HL-60/S4 treated with phorbol 12-myristate 13-acetate at 8.2 ng/mL for 4 days and 3 days (cell line): ENCODE data around the gene TNS3.

Experiments
- in situ Hi-C: fragments of 300-500 bp; cut with MboI; formaldehyde crosslinking; loops from 2 replicates; pipeline ENCODE4 v1.15.0; 2022; ENCODE audit warnings: low sequenced_read_pairs

The TNS3 gene

DNA sequence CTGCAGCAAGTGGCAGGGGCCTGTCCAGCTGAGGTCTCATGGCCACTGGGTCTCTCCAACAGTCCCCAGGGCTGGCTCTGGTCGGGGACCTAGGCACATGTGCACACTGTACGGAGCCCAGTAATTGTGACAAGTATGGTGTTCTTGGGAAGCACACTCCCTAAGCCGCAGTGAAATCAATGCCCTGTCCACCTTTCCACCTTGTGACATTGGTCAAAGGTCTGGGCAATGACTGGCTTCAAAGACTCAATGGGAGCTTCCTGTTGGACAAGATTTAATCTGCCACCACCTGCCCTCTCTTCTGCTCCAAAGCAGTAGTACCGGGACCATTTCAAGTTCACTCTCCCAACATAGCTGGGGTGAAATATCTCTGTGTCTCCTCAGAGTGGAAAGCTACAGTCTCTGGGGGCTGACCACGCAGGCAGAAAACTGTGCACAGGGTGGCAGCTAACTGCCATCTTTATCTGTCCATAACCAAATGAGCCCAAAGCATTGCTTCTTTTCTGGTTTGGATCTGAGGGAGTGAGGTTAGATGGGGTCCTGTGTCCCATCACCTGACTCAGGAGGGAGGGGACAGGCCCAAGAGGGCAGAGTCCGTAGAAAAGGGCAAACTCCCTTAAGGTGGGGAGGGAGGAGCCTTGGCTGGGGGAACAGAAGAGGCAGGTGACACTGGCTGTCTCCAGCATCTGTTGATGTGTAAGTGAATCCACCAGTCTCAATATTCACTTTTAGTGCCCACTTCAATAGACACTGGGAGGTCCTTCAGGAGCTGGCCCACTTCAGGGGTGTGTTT, 307.7 kb downstream of the TNS3 start:
- in situ Hi-C loops = loop anchor here (25.0 kb wide), 1 partner anchor 538 kb away; no protein-coding TSS in a partner anchor

DNA sequence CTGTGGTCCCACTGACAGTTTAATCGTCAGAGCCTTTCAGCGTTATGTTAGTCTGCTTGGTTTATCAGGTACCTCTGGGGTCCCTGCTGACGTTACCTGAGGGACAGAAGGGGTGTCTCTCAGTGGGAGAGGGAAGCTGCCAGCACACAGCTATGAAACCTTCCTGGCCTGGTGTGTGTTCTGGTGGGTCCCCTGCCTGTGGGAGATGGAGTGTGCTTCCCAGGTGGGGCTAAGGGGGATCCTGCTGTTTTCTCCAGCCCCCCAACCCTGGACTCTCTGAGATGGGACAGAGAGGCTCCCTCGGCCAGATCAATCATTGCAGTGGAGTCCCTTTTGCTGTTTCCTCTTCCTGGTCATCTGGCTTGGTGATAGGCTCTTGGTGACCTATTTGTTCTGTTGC, 308.8 kb downstream of the TNS3 start:
- in situ Hi-C loops = loop anchor here (25.0 kb wide), 1 partner anchor 539 kb away; no protein-coding TSS in a partner anchor

DNA sequence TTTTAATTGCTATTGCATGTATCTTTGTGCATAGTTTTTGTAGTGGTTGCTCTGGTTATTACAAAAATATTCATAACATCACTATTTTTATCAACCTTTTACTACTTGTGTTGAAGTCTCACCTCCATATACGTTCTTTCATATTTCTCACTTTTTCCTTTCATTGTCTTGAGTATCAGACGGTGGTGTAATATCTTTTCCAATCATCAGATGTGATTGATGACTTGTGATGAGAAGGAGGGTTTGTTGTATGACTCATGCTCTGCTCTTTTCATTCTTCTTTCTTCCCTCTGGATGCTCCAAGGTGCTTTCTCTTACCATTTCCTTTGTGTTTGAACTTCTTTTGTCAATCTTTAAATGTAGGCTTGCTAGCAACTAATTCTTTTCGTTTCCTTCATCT, 310.2 kb downstream of the TNS3 start:
- in situ Hi-C loops = loop anchor here (25.0 kb wide), 1 partner anchor 541 kb away; no protein-coding TSS in a partner anchor

DNA sequence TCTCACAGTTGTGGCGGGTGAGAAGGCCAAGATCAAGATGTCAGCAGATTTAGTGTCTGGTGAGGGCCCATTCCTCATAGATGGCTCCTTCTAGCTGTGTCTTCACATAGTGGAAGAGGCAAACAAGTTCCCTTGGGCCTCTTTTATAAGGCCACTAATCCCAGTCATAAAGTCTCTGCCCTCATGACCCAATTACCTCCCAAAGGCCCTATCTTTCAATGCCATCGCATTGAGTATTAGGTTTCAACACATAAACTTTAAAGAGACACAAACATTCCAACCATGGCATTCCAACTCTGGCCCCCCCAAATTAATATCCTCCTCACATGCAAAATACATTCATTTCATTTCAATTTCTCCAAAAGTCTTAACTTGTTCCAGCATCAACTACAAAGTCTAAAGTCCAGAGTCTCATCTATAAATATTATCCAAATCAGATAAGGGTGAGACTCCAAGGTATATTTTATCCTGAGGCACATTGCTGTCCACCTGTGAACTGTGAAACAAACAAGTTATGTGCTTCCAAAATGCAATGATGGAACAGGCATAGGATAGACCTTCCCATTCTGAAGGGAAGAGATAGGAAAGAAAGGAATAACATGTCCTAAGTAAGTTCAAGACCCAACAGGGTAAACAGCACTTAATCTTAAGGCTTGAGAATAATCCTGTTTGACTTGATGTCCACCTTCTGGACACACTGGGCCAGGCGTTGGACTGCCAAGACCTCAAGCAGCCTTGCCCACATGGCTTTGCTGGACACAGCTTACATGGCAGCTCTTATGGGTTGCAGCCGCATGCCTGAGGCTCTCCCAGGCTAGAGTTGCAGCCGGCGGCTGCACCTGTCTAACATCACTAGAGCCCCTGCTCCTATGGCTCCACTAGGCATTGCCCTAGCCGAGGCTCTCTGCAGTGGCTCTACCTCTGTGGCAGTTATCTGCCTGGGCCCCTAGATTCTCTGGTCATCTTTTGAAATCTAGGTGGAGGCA, 312.8 kb downstream of the TNS3 start:
- in situ Hi-C loops = loop anchor here (25.0 kb wide), 1 partner anchor 543 kb away; no protein-coding TSS in a partner anchor

DNA sequence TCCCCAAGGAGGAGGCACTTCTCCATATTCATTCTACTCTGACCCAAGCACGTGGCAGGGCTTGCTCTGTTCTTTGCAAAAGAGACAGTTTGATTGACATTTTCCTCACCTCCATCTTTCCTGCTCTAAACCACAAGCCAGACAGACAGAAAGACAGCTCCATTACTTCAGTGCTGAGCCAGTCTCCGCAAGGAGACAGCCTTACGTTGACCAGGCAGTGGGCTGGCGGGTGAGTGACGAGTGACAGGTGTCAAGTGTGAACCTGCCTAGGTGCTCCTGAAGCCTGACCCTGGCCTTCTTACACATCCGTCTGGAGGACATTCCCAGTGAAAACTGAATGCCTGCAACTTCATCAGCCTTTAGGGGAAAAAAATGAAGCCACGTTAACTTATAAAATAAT, 314.6 kb downstream of the TNS3 start:
- in situ Hi-C loops = loop anchor here (25.0 kb wide), 1 partner anchor 545 kb away; no protein-coding TSS in a partner anchor

DNA sequence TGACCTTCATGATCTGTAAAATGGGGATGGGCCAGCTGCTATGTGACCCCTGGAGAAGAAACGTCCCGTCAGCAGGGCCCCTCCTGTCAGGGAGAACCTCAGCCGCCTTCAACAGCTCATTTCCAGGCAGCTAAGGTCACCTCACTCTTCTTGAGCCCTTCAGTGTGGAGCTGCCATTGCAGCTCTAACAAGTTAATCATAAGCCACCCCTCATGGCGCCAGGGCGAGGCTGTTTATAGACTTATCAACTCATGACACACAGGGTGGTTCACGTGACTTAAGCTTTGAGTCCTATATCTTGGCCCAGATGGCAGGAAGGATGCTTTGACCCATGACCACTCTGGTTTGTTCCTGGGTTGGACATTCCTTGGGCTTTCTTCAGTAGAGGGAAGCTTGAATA, 315.1 kb downstream of the TNS3 start:
- in situ Hi-C loops = loop anchor here (25.0 kb wide), 1 partner anchor 546 kb away; no protein-coding TSS in a partner anchor

DNA sequence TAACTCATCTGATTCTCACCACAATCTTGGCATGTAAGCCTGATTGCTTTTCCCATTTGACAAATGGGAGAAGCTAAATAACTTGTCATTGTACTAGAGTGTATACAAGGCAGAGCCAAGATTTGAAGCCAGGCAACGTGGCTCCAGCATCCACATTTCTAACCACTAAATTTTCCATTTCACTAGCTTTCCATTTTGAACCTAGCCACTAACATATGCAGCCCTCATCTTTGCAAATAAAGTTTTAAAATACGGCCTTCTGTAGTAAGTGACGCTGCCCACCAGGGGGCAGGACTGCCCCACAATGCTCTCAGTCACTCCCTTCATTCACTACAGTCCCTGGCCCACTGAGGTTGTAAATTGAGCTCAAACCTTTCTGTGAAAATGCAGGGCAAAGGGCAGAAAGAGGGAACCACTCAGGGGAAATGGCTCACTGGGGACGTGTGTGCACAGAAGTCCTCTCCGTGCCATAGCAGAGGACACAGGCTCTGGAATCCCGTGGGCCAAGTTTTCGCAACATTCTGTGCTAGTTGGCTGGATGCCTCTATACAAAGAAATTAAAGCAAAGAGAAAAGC, 315.7 kb downstream of the TNS3 start:
- in situ Hi-C loops = loop anchor here (25.0 kb wide), 1 partner anchor 546 kb away; no protein-coding TSS in a partner anchor

DNA sequence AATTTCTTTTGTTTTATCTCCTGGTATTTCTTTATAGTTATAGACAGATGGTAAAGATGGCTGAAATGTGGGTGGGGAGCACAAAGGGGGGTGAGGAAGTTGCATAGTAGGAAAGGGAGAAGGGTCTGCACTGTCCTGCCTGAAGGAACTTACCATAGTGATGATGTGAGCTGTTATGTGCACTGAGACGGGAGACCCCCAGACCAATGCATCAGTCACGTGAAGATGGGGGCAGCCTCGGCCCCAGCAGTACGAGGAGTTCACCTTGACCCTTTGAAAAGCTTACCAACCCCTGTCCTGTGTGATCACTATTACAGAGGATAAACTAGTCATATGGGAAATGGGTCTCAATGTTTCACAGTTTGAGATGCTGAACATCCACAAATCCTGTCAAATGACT, 316.3 kb downstream of the TNS3 start:
- in situ Hi-C loops = loop anchor here (25.0 kb wide), 1 partner anchor 547 kb away; no protein-coding TSS in a partner anchor

DNA sequence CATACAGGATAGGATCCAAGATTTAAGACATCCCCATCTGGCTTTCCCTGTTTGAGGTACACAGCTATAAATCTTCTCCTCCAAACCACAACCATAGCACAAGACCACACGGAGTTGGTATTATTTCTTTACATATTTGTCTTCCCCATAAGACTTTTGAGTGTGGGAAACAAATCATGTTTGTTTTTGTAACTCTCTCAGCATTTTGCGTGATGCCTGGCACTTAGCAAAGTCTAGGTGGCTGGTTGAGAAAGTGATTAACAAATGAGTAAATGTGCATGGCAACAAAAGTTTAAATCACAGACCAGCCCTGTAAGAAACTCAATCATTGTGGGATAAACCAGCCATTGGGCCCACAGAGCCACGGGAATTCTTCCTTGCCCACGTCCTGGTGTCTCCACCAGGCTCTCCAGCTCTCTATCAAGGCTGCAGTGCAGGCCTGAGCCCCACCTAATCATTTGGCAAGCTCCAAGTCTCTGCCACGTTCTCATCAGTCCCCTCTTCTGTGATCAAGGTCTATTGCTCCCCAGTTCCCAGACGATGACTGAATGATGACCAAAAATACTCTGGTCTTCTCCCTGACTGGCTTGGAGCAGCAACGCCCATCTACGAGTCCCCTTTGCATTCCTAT, 317.8 kb downstream of the TNS3 start:
- in situ Hi-C loops = loop anchor here (25.0 kb wide), 1 partner anchor 548 kb away; no protein-coding TSS in a partner anchor

DNA sequence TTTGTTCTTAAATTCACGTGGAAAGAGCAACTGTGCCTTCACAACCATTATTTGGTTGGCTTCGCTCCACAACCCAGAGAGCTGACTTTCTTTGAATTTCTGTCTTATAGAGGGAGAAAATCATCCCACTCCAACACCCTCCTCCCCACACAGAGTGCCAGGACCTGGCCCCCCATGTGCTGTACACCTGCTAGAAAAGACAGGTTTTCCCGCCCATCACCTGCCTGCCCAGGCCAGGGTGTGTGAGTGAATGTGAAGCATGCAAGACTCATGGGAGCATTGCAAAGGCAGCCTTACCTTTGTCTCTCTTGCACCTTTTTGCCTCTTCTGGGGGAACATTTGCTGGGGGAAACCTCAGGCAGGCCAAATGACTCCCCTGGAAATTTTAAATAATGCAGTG, 319.0 kb downstream of the TNS3 start:
- in situ Hi-C loops = loop anchor here (25.0 kb wide), 1 partner anchor 549 kb away; no protein-coding TSS in a partner anchor

DNA sequence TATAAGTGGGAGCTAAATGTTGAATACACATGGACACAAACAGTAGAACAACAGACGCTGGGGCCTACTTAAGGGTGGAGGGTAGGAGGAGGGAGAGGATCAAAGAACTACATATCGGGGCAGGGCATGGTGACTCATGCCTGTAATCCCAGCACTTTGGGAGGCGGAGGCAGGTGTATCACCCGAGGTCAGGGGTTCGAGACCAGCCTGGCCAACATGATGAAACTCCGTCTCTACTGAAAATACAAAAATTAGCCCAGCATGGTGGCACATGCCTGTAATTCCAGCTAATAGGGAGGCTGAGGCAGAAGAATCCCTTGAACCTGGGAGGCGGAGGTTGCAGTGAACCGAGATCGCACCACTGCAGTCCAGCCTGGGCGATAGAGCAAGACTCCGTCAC, 319.8 kb downstream of the TNS3 start:
- in situ Hi-C loops = loop anchor here (25.0 kb wide), 1 partner anchor 550 kb away; no protein-coding TSS in a partner anchor

DNA sequence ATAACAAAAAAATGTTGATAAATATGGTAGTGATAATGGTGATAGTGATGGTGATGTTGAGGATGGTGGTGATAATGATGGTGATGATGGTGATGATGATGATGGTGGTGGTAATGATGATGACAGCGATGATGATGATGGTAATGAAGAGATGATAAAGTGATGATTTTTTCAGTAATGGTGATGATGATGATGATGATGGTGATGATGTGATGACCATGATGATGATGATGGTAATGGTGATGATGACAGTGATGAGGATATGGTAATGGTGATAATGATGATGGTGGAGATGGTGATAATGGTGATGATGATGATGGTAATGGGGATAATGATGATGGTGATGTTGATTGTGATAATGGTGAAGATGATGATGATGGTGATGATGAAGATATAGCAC, 321.6 kb downstream of the TNS3 start:
- in situ Hi-C loops = loop anchor here (25.0 kb wide), 1 partner anchor 552 kb away; no protein-coding TSS in a partner anchor

DNA sequence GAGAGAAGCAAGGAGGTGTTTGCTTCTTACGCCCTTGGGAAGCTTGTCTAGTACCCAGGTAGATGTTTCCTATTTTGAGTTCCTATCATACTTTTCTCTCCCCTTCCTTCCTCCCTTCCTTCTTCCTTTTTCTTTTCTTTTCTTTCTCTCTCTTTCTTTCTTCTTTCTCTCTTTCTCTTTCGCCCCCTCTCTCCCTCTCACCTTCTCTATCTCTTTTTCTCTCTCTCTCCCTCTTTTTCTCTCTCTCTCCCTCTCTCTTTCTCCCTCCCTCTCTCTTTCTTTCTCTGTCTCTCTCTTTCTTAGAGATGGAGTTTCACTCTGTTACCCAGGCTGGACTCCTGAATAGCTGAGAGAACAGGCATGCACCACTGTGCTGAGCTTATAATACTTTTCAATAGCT, 322.2 kb downstream of the TNS3 start:
- in situ Hi-C loops = loop anchor here (25.0 kb wide), 1 partner anchor 553 kb away; no protein-coding TSS in a partner anchor

DNA sequence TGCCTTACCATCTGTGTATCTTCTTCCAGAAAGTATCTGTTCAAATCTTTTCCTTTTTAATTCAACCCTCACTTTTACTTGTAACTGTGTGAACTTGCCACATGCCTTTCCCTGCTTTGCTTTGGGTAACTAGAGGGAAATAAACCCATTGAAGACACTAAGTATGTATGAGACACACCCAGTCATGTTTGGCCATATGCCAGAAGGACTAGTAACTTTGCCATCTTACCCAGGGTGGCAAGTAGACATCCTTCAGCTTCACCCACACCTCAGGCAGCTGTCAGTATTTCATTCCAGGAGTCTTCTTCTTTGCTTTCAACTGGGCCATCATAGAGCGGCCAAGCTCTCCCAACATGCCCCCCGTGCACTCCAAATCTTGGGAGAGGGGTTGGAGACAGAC, 323.1 kb downstream of the TNS3 start:
- in situ Hi-C loops = loop anchor here (25.0 kb wide), 1 partner anchor 554 kb away; no protein-coding TSS in a partner anchor

DNA sequence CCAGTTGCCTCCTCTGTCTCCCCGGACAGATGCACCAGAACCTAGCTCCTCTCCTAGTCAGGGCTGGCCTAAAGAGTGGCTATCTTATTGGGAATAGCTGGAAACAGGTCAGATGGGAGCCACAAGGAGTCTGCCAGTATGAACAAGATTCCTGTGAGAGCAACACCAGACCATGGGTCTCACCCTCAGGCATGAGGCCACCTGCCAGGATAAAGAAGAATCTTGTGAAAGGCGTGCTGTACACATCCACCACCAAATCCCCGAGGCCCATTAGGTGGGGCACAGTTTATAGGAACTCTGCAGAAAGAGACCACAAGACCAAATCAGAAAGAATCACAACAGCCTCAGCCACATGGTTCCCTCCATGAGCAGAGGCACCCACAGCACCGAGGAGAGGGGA, 325.9 kb downstream of the TNS3 start:
- in situ Hi-C loops = loop anchor here (25.0 kb wide), 1 partner anchor 556 kb away; no protein-coding TSS in a partner anchor

DNA sequence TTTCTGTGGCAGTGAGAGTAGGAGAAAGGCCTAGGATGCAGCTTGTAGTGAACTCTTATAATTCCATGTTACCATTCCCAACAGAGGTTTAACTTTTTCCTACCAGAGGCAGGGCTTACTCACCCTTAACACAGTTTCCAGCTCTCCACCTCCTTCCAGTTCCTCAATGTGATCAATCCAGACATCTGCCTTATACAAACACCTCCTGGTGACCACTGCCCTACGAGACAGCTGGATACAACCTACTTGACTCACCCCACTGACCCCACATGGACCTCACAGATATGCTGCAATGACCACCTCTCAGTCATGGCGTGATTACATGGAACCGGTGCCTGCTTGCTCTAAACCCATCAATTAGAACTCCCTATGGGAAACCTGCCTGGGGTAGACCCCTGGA, 326.5 kb downstream of the TNS3 start:
- in situ Hi-C loops = loop anchor here (25.0 kb wide), 1 partner anchor 557 kb away; no protein-coding TSS in a partner anchor

DNA sequence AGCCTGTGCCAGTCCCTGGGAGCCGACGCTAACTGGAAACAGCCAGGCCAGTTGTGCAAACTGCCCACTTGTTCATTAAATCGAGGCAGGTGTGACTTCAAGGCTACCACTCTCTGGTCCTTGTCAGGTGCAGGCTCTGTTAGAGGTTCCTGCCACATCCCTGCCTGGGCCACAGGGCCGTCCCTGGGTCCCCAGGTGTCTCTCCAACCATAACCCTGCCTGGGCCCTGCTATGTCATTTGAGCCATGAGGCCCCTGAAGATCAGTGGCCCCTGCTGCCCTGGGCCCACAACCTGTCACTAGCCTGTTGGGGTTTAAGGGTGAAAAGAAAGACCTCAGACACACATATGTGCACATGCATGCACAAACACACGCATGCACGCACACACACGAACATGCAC, 326.9 kb downstream of the TNS3 start:
- in situ Hi-C loops = loop anchor here (25.0 kb wide), 1 partner anchor 557 kb away; no protein-coding TSS in a partner anchor

DNA sequence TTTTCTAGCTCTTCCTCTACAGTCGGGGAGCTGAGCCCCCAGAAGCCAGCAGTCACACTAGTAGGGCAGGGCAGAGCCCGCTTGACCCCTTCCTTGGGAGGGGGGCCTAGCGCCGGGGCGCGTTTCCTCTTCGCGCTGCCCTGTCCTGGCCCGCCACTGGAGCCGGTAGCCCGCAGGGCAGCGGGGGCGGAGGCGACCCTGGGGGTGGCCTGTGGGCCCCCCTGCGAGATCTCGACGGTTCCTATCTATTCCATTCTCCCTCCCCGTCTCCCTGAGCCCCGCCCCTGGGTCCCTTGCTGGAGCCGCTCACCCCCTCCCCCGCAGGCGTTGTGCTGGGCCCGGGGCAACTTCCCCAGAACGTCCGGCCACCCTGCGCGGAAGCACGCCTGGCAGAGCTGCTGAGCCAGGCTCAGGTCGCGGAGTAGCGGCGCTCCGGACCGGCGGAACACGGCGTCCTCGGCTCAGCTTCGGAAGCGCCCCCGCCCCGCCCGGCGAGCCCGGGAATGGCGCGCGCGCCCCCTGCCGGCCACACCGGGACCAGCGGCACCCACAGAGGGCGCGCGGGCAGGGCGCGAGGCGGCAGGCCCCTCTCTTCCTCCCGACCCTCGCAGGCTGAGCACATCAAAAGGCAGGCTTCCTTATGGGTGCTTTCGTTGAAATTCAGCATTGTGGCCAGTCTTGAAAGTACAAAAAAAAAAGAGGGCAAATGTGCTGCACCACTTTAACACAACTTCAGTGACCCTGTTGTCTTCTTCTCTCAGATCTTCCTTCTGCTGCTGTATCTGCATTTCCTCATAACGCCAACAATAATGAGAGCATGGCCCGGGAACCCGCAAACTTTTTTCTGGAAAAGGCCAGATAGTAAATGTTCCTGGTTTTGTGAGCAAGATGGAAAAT, 327.6 kb downstream of the TNS3 start:
- in situ Hi-C loops = loop anchor here (25.0 kb wide), 1 partner anchor 558 kb away; no protein-coding TSS in a partner anchor
